Measurements from ENCODE around the gene TMEM151B.

TMEM151B gene

DNA sequence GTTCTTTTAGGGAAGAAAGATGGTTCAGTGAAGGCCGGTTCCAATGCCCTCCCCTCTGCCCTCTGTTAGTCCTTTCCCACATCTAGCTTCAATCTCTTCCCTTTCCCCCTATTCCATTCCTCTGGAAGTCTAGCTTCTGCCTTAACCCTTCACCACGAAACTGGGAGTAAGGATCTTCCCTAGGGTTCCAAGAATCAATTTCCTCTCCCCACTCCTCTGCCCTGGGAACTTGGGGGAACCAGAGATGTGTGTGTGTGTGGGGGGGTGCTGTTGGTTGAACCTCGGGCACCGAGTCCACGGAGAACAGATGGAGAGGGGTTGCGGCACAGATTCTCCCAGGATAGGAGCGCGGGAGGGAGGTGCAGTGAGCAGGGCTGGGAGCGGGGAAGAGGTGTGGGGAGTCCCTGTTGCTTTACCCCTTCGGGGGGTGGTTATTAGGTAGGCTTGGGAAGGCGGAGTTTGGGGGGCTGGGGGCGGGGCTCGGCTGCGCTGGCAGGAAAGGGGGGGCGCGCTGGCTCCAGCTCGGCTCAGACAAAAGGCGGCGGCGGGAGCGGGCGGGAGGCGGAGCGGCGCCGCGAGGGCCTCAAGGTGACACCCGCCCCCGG is at the start of gene TMEM151B:
Gene TMEM151B (plus strand): TSS at position 530 of the 605 bp plus-strand sequence. CDS start 293 bp downstream, outside the sequence.
- TF ChIP-seq, protein P1, sequence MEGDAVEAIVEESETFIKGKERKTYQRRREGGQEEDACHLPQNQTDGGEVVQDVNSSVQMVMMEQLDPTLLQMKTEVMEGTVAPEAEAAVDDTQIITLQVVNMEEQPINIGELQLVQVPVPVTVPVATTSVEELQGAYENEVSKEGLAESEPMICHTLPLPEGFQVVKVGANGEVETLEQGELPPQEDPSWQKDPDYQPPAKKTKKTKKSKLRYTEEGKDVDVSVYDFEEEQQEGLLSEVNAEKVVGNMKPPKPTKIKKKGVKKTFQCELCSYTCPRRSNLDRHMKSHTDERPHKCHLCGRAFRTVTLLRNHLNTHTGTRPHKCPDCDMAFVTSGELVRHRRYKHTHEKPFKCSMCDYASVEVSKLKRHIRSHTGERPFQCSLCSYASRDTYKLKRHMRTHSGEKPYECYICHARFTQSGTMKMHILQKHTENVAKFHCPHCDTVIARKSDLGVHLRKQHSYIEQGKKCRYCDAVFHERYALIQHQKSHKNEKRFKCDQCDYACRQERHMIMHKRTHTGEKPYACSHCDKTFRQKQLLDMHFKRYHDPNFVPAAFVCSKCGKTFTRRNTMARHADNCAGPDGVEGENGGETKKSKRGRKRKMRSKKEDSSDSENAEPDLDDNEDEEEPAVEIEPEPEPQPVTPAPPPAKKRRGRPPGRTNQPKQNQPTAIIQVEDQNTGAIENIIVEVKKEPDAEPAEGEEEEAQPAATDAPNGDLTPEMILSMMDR (IDR thresholded peaks at IDR 0.05; ENCODE audit: low read depth, low read length), result no peak
- DNase-seq (ENCODE audit: extremely low read depth, low read depth), result no peak

DNA sequence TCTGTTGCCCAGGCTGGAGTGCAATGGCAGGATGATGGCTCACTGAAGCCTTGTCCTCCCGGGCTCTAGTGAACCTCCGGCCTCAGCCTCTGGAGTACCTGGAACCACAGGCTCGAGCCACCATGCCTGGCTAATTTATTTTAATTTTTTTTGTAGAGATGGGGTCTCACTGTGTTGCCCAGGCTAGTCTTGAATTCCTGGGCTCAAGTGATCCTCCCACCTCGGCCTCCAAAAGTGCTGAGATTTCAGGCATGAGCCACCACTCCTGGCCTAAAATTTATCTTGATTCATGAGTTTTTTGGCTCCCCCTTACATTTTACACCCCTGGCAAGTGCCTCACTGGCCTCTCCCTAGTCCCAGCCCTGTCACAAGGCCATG is 49.3 kb upstream of the TMEM151B start:
- TF ChIP-seq, protein P1 (IDR thresholded peaks at IDR 0.05; ENCODE audit: low read depth, low read length), result no peak
- DNase-seq (ENCODE audit: extremely low read depth, low read depth), result no peak

DNA sequence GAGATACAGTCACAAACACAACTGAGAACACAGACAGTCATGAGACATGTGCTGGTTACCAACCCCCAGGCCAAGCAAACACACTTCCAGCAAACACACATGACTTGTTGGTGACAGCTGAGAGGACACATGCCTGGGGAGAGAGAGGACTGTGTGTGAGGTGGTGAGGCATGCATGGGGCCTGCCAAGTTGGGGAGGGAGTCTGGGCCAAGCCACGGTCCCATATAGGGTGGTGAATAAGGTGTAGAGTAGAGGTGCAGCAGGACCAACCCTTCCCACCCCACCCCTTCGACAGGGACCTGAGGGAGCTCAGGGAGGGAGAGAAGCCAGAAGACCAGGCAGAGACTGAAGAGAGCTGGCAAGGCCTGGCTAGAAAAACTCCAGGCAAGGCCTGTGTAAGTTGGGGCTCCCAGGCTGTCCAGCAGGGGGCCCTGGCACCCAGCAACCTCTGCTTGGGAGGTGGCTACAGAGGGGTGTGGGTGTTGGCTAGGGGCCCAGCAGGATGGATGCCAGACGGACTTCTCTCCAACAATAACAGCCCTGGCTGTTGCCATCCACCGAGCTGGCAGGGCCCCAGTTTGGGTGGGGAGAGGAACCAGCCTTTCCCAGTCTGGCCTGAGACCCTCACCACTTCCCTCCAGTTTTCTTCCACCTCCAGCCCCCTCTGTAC is 48.8 kb upstream of the TMEM151B start:
- DNase-seq (ENCODE audit: extremely low read depth, low read depth), result peak; percentile 48
- TF ChIP-seq, protein P1 (IDR thresholded peaks at IDR 0.05; ENCODE audit: low read depth, low read length), result peak; percentile 82

DNA sequence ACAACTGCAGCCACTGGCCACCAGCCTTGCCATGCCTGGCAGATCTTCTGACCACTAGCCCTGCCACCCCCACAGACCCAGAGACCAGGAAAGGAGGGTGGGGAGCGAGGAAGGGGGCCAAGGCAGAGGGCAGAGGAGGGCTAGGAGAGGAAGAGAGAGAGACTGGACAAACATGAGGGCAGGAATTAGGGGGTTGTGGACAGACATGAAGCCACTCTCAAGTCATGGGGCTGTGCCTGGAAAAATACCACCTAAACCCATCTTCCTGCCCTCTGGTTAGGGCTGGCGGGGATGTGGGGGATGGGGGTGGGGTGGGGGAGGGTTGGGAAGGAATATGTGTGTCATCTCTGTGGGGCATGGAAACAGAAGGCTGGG is 48.3 kb upstream of the TMEM151B start:
- no peak for DNase-seq (ENCODE audit: extremely low read depth, low read depth)
- TF ChIP-seq, protein P1 (IDR thresholded peaks at IDR 0.05; ENCODE audit: low read depth, low read length), result no peak

DNA sequence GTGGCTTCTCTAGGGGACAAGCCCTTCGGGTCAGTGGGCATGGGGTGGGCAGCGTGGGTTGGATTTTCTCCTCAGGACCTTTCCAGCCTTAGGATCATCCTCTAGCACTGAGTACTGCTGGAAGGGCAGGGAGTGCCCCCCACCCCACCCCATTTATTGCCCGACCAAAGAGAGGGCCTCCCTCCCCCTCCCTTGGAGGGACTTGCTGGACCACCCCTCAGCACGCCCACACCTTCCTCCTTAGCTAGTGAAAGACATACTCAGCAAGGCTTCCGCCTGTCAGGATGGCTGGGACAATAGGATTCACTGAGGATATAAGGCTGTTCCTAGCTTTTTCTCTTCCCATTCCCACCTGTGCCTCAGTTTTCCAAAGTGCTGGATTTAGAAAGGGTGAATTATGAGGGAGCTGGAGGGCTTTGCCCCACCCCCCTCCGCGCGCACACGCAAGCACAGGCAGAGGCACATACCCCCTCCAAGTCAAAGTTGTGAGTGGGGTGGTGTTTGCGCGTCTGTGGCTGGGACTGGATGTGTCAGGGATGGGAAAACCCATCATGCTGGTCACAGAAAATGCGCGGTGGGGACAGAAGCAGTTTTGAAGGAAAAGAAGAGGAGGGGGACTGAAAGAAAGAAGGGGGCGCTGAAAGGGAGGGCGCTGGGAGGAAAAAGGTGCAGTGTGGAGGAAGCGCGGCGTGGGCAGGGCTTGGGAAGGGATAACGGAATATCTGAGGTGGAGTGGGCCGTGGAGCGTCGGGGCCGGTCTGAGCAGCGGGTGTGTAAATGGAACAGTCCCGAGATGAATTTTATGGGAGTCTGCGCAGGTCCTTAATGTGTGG is 47.5 kb upstream of the TMEM151B start:
- DNase-seq (ENCODE audit: extremely low read depth, low read depth), result no peak

DNA sequence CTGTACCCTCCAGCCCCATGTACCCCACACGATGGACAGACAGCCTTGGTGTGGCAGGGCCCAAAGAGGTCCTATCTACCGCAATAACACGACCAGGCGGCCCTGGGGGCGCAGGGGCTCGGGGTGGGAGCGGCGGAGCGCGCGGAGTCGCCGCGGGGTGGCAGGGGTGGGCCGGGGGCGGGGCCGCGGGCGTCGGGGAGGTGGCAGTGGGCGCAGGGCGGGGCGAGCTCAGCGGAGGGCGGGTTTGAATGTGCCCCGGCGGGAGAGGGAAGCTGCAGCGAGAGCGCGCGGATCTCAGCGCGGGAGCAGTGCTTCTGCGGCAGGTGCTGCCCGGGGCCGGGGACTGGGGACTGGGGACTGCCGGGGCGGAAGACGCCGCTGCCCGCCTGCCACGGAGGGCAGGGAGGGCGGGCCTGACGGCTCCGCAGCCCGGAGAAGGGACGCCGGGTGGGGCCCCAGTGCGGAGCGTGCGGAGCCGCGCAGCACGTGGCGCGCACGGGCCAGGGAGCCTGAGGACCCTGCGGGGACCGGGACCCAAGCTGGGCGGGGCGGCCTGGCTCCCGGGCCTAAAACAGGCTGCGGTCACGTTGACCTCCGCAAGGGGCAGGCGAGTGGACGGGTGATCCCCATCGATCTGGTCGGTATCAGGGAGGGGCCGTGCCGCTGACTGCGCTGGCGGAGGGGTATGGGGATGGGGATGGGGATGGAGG is 46.8 kb upstream of the TMEM151B start, which contains the start of gene SLC29A1:
Gene SLC29A1 (plus strand): TSS at position 277 of the 710 bp plus-strand sequence. CDS start 3,719 bp downstream, outside the sequence.
- TF ChIP-seq, protein P1 (IDR thresholded peaks at IDR 0.05; ENCODE audit: low read depth, low read length), result no peak; the same call in none of the 2 replicates
- DNase-seq (ENCODE audit: extremely low read depth, low read depth), result no peak

More for the DNA sequence above, 47.5 kb upstream of the TMEM151B start:
- TF ChIP-seq, protein P1 (IDR thresholded peaks at IDR 0.05; ENCODE audit: low read depth, low read length), result no peak
